ENCODE results near the gene ZAR1L. TPM values are rescaled to one million over a fixed set of nuclear protein-coding genes. Genes with fewer than 3 reads are reported as not detected.

The ZAR1L gene
- total and polyA plus RNA-seq, 3 donors from 2014 or later: 0.62 to 0.78 TPM; not detected in 1

DNA sequence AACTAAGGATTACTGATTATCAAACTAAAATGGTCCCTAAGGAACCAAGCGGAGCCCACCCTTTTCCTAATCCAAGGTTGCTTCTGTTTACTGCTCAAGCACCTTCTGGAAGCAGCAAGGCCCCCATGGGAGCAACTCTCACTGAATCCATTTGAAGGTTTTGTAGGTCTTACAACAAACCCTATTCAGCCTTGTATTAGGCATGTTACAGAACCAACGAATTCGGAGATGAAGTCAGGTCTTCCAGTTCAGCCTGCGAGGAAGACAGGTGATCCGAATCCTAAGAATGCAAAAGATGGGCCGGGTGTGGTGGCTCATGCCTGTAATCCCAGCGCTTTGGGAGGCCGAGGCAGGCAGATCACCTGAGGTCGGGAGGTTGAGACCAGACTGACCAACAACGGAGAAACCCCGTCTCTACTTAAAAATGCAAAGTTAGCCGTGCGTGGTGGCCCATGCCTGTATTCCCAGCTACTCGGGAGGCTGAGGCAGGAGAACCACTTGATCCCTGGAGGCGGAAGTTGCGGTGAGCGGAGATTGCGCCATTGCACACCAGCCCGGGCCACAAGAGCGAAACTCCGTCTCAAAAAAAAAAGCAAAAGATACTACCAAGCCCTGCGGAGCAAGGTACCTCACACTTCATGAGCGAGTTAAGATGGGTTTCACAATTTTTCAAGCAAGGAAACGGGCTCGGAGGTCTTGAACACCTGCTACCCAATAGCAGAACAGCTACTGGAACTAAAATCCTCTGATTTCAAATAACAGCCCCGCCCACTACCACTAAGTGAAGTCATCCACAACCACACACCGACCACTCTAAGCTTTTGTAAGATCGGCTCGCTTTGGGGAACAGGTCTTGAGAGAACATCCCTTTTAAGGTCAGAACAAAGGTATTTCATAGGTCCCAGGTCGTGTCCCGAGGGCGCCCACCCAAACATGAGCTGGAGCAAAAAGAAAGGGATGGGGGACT is 609 bp downstream of the ZAR1L start:
- no peaks in the 10 kb centered on the region for H3K27me3 ChIP-seq
- peak; percentile 64 for DNase-seq
- peaks cover 8% of the 10 kb centered on the region for H3K4me1 ChIP-seq
- no peaks in the 10 kb centered on the region for H3K9me3 ChIP-seq
- no peaks in the 10 kb centered on the region for H3K36me3 ChIP-seq (ENCODE audit: low read depth, missing control alignments)
- WGBS, 2 donors: 55 to 67% methylated on average over 32 of the region's 32 CpGs
- intact Hi-C loops (cut with DNase I; ENCODE audit: low total_unique reads): no loop called here
- H3K4me3 ChIP-seq: peak overlapping the region; percentile 68 to 77
- TF ChIP-seq, protein P1, sequence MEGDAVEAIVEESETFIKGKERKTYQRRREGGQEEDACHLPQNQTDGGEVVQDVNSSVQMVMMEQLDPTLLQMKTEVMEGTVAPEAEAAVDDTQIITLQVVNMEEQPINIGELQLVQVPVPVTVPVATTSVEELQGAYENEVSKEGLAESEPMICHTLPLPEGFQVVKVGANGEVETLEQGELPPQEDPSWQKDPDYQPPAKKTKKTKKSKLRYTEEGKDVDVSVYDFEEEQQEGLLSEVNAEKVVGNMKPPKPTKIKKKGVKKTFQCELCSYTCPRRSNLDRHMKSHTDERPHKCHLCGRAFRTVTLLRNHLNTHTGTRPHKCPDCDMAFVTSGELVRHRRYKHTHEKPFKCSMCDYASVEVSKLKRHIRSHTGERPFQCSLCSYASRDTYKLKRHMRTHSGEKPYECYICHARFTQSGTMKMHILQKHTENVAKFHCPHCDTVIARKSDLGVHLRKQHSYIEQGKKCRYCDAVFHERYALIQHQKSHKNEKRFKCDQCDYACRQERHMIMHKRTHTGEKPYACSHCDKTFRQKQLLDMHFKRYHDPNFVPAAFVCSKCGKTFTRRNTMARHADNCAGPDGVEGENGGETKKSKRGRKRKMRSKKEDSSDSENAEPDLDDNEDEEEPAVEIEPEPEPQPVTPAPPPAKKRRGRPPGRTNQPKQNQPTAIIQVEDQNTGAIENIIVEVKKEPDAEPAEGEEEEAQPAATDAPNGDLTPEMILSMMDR (IDR thresholded peaks at IDR 0.05): no peak
- TF ChIP-seq POLR2A (IDR thresholded peaks at IDR 0.05): no peak
- H3K27ac ChIP-seq: peak overlapping the region; percentile 82 to 98

DNA sequence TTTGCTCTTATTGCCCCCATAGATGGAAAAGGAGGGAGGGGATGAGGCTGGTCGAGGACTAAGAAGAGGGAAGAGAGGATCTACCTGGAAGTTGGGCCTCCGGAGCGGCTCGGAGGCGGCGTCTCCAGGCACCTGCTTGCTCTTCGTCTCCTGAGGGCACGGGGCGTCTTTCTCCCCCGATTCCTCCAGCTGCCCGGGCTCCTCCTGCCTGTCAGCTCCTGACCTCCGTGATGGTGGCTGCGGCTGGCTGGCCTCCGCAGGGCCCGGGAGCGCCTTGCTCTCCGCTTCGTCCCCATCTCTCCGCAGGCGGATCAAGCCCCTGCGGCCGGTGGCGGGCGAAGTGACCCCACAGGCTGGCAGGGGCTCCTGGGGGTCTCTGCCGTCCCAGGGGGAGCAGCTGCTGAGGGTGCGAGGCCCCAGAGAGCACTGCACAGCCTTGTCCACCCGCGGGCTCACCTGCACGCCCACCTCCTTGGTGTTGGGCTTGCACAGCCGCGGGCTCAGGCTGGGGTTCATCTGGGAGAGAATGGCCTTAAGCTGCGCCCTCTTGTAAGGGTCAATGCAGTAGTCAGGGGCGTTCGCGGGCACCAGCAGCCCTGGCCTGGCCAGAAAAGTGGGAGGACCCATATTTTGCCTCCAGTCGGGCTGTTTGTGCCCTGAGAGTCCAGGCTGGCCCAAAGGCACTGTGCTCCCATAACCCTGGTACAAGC is 3.8 kb downstream of the ZAR1L start:
- Histone ChIP-seq H3K27me3 (no peaks in the 10 kb centered on the region), H3K9me3 (no peaks in the 10 kb centered on the region), H3K27ac (no peak overlapping the region), H3K4me1 (peaks cover 10% of the 10 kb centered on the region), H3K36me3 (ENCODE audit: low read depth, missing control alignments) (no peaks in the 10 kb centered on the region), H3K4me3 (peak overlapping the region in 1 of 2 donors; percentile 12)
- 76 to 82% methylated on average over 17 to 36 of the region's 36 CpGs for WGBS, 2 donors
- intact Hi-C loops (cut with DNase I; ENCODE audit: low total_unique reads): no loop called here
- TF ChIP-seq, protein P1 (IDR thresholded peaks at IDR 0.05): no peak
- no peak for TF ChIP-seq POLR2A (IDR thresholded peaks at IDR 0.05)
- no peak for DNase-seq

DNA sequence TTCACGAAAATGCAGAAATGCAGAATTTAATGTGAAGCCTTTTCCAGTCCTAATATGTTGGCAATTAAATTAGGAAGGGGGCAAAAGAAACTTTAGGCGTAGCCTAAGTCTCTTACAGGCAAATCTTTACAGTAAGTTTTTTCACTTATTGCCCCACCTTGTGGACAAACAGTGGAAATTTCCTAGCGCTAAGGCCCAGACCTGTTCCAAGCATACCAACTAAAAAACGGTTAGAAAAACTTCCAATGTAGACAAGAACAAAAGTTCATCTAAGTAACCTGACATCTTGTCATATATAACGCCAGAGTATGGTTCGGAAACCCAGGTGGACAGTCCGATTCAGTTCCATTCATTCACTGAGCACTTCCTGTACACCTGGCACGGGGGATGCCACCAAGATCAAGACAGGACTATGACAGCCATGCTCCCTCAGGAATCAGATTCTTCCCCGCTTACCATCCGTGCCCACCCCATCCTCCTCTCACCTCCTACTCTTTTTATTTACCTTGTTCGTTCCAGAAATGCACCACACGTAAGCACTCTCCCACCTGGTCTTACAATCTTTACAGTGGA is 4.9 kb downstream of the ZAR1L start:
- TF ChIP-seq, protein P1 (IDR thresholded peaks at IDR 0.05): peak; percentile 79 to 89 (median 85)
- no peak for TF ChIP-seq POLR2A (IDR thresholded peaks at IDR 0.05)
- no peak overlapping the region for H3K4me3 ChIP-seq
- H3K9me3 ChIP-seq: no peaks in the 10 kb centered on the region
- no peaks in the 10 kb centered on the region for H3K36me3 ChIP-seq (ENCODE audit: low read depth, missing control alignments)
- no peaks in the 10 kb centered on the region for H3K27me3 ChIP-seq
- H3K4me1 ChIP-seq: peaks cover 7% of the 10 kb centered on the region
- WGBS, 2 donors: 26 to 34% methylated on average over 12 of the region's 12 CpGs
- no peak for DNase-seq
- peak overlapping the region in 1 of 2 donors; percentile 37 for H3K27ac ChIP-seq
- intact Hi-C loops (cut with DNase I; ENCODE audit: low total_unique reads): no loop called here

DNA sequence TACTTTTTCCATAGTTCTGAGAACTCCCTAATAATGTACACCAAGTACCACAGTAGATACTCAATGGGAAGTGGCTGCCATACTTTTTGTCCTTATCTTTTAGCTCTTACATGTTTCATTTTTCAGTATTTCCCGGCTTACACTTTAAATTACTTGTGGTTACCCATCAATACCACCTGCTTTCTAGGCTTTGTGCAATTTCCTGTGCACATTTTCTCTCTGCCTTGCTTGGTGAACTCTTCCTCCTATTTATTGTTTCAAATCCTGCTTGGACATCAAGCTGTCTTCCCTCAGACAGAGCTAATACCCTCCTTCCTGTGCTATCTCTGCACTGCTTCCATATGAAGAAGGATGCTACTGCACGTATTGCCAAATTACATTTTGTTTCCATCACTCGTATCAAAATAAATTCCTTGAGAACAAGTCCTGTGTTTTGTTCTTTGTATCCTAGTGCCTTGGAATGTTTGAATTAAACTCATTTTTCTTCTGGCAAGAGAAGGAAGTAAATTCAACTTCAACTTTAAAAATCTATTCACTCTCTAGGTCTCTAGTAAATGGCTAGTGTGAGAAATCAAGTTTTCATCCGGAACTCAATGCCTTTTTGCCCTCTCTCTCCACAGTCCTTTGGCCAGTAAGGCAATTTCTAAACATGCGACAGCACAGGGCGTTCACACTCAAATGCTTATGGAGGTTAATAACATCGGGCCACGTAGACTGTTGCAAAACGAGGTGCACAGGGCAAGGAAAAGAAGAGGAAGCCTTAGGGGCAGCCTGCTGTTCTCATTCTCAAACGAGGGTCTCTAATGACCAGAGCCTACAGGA is 5.6 kb downstream of the ZAR1L start:
- Histone ChIP-seq H3K27ac (peak overlapping the region in 1 of 2 donors; percentile 37), H3K9me3 (no peaks in the 10 kb centered on the region), H3K4me3 (no peak overlapping the region), H3K4me1 (peaks cover 7% of the 10 kb centered on the region), H3K36me3 (ENCODE audit: low read depth, missing control alignments) (no peaks in the 10 kb centered on the region), H3K27me3 (no peaks in the 10 kb centered on the region)
- DNase-seq: no peak
- 17 to 29% methylated on average over 10 of the region's 10 CpGs for WGBS, 2 donors
- intact Hi-C loops (cut with DNase I; ENCODE audit: low total_unique reads): loop anchor here (10.0 kb wide), 1 partner anchor 295 kb away; no protein-coding TSS in a partner anchor
- TF ChIP-seq, protein P1 (IDR thresholded peaks at IDR 0.05): no peak
- TF ChIP-seq POLR2A (IDR thresholded peaks at IDR 0.05): no peak
